H1 (cell line): ENCODE measurements around the gene HOXB3. TPM values are rescaled to one million over a fixed set of nuclear protein-coding genes. Genes with fewer than 3 reads are reported as not detected.
A peak's percentile ranks its signal among the peaks of the same experiment; 100 is the strongest.

ENCODE experiments used
- CTCF ChIA-PET: fragments of 300-600 bp; sonication (Branson Sonifier 250); formaldehyde crosslinking; loops from one replicate; lab custom pipeline; 2021; ENCODE audit not compliant: partially characterized antibody; lab: Charles Lee
- POLR2A ChIA-PET: fragments of 300-600 bp; sonication (Branson Sonifier 250); formaldehyde crosslinking; loops from one replicate; lab custom pipeline; 2021; ENCODE audit warnings: inconsistent platforms; ENCODE audit not compliant: partially characterized antibody; lab: Charles Lee
- DNase-seq, 2 experiments: peaks; one replicate each; pipeline versions ENCODE4 v3.0.0 to v3.0.0-alpha.2; 2010 to 2022; ENCODE audit warnings: low spot score in 2 of 2, low read depth in 1 of 2, mixed read lengths in 1 of 2
- FAIRE-seq: peaks from 2 replicates; lab custom pipeline; 2011; peaks lifted over from hg19 to GRCh38; lab: Jason Lieb, UNC
- H2AFZ ChIP-seq: 2 replicates; pipeline ENCODE4 v1.8.1; 2012; ENCODE audit warnings: low read length, inconsistent platforms
- H2AK5ac ChIP-seq: 2 replicates; pipeline ENCODE4 v1.6.1; 2013; ENCODE audit warnings: low read depth, low read length
- H2BK120ac ChIP-seq: replicated peaks from 2 replicates; pipeline ENCODE3; 2013; ENCODE audit warnings: low read depth, low read length, inconsistent platforms
- H2BK12ac ChIP-seq: 2 replicates; pipeline ENCODE4 v1.6.1; 2013; ENCODE audit warnings: low read depth, low read length
- H2BK15ac ChIP-seq: 2 replicates; pipeline ENCODE4 v1.6.1; 2013; ENCODE audit warnings: low read length
- H2BK20ac ChIP-seq: 2 replicates; pipeline ENCODE4 v1.6.1; 2013; ENCODE audit warnings: low read length
- H2BK5ac ChIP-seq: 2 replicates; pipeline ENCODE4 v1.6.1; 2013; ENCODE audit warnings: low read depth, low read length
- H3K14ac ChIP-seq: 2 replicates; pipeline ENCODE4 v1.6.1; 2013; ENCODE audit warnings: inconsistent platforms; ENCODE audit not compliant: insufficient read length
- H3K18ac ChIP-seq: 2 replicates; pipeline ENCODE4 v1.6.1; 2013; ENCODE audit warnings: low read length; ENCODE audit errors: extremely low read depth
- H3K23ac ChIP-seq: 2 replicates; pipeline ENCODE4 v1.6.1; 2013; ENCODE audit warnings: inconsistent platforms; ENCODE audit not compliant: insufficient read length
- H3K23me2 ChIP-seq: 2 replicates; pipeline ENCODE4 v1.6.1; 2013; ENCODE audit warnings: low read depth, low read length
- H3K27ac ChIP-seq: 2 replicates; pipeline ENCODE4 v1.6.1; 2011; ENCODE audit warnings: low read depth, low read length, inconsistent platforms
- H3K27me3 ChIP-seq, 4 experiments: replicated peaks in 1 of 4; 1 replicate in 1 of 4; 2 replicates in 3 of 4; pipeline versions ENCODE4 v1.6.1 to v1.8.1; 2011 to 2013; ENCODE audit warnings: low read length in 3 of 4, mild to moderate bottlenecking in 3 of 4, inconsistent platforms in 2 of 4, mixed read lengths in 2 of 4, moderate library complexity in 1 of 4; ENCODE audit not compliant: control insufficient read depth in 3 of 4, insufficient read depth in 3 of 4; ENCODE audit errors: extremely low read depth in 1 of 4
- H3K36me3 ChIP-seq, 4 experiments: 2 replicates each; pipeline versions ENCODE4 v1.6.1 to v1.8.1; 2011 to 2013; ENCODE audit warnings: mild to moderate bottlenecking in 4 of 4, low read length in 3 of 4, moderate library complexity in 2 of 4, control low read depth in 1 of 4, inconsistent platforms in 1 of 4; ENCODE audit not compliant: insufficient read depth in 4 of 4, control insufficient read depth in 2 of 4
- H3K4ac ChIP-seq: replicated peaks from 2 replicates; pipeline ENCODE3; 2013; ENCODE audit warnings: low read length, low read depth, mixed read lengths, inconsistent platforms; ENCODE audit not compliant: insufficient read length
- H3K4me1 ChIP-seq, 4 experiments: replicated peaks in 1 of 4; 1 replicate in 1 of 4; 2 replicates in 3 of 4; pipeline versions ENCODE4 v1.6.1 to v1.8.1; 2011 to 2013; ENCODE audit warnings: low read length in 3 of 4, inconsistent platforms in 2 of 4, mixed read lengths in 1 of 4; ENCODE audit not compliant: insufficient read depth in 4 of 4, control insufficient read depth in 3 of 4
- H3K4me2 ChIP-seq, 2 experiments: 2 replicates each; pipeline versions ENCODE4 v1.6.1 to v1.8.1; 2011 to 2013; ENCODE audit warnings: low read depth in 2 of 2, low read length in 2 of 2, control low read depth in 1 of 2, inconsistent platforms in 1 of 2, mild to moderate bottlenecking in 1 of 2; ENCODE audit not compliant: insufficient read depth in 1 of 2
- H3K4me3 ChIP-seq, 4 experiments: fragments of 200-600, 300-600 bp in 1 of 4; sonication (generic), shearing (Covaris generic), sonication (Bioruptor Twin) in 1 of 4; 2 replicates each; pipeline versions ENCODE4 v1.5.1 to v1.8.1; 2011 to 2016; ENCODE audit warnings: low read length in 4 of 4, low read depth in 3 of 4, control low read depth in 2 of 4, inconsistent platforms in 2 of 4, mild to moderate bottlenecking in 2 of 4, mixed read lengths in 1 of 4, moderate library complexity in 1 of 4; ENCODE audit not compliant: insufficient read depth in 2 of 4; ENCODE audit errors: extremely low read depth in 1 of 4
- H3K56ac ChIP-seq: replicated peaks from 2 replicates; pipeline ENCODE3; 2013; ENCODE audit warnings: low read depth, mild to moderate bottlenecking, mixed read lengths, low read length, inconsistent platforms; ENCODE audit not compliant: insufficient read length
- H3K79me1 ChIP-seq: 2 replicates; pipeline ENCODE4 v1.6.1; 2013; ENCODE audit warnings: low read depth, low read length, control low read depth
- H3K79me2 ChIP-seq, 2 experiments: 2 replicates each; pipeline versions ENCODE4 v1.6.1 to v1.8.1; 2012 to 2013; ENCODE audit warnings: low read length in 2 of 2, mild to moderate bottlenecking in 2 of 2, inconsistent platforms in 1 of 2; ENCODE audit not compliant: insufficient read depth in 2 of 2, control insufficient read depth in 1 of 2
- H3K9ac ChIP-seq, 4 experiments: replicated peaks in 1 of 4; 1 replicate in 1 of 4; 2 replicates in 3 of 4; pipeline versions ENCODE4 v1.6.1 to v1.8.1; 2011 to 2013; ENCODE audit warnings: low read depth in 3 of 4, low read length in 3 of 4, control low read depth in 2 of 4, mild to moderate bottlenecking in 2 of 4, moderate library complexity in 2 of 4, inconsistent platforms in 1 of 4; ENCODE audit errors: extremely low read depth in 1 of 4
- H3K9me3 ChIP-seq, 2 experiments: 2 replicates each; pipeline versions ENCODE4 v1.6.1 to v1.8.1; 2012 to 2013; ENCODE audit warnings: mild to moderate bottlenecking in 2 of 2, moderate library complexity in 2 of 2, control low read depth in 1 of 2, inconsistent platforms in 1 of 2, low read depth in 1 of 2, low read length in 1 of 2, mixed read lengths in 1 of 2; ENCODE audit not compliant: insufficient read depth in 2 of 2
- H4K20me1 ChIP-seq, 2 experiments: replicated peaks in 1 of 2; 2 replicates each; pipeline versions ENCODE3 to v1.8.1; 2011 to 2013; ENCODE audit warnings: inconsistent platforms in 2 of 2, low read length in 2 of 2, mild to moderate bottlenecking in 1 of 2; ENCODE audit not compliant: insufficient read depth in 2 of 2, control insufficient read depth in 1 of 2
- H4K5ac ChIP-seq: 2 replicates; pipeline ENCODE4 v1.6.1; 2013; ENCODE audit warnings: low read length, low read depth, mixed read lengths, inconsistent platforms; ENCODE audit not compliant: insufficient read length
- H4K8ac ChIP-seq: 2 replicates; pipeline ENCODE4 v1.8.0; 2013; ENCODE audit warnings: mild to moderate bottlenecking, moderate library complexity, low read length, inconsistent platforms; ENCODE audit not compliant: insufficient read depth; ENCODE audit errors: extremely low read depth
- H4K91ac ChIP-seq: replicated peaks from 2 replicates; pipeline ENCODE3; 2013; ENCODE audit warnings: low read length, mixed read lengths, inconsistent platforms; ENCODE audit not compliant: insufficient read length
- BACH1 ChIP-seq: IDR thresholded peaks from 2 replicates; pipeline ENCODE4 v1.6.1; 2012; ENCODE audit warnings: low read length, improper control_type of control experiment
- CBX8 ChIP-seq: fragments of 300-800, 300-1000 bp; sonication (generic); IDR thresholded peaks from 2 replicates; pipeline ENCODE4 v1.7.1; 2016; ENCODE audit warnings: low read depth, low read length, borderline replicate concordance
- CREB1 ChIP-seq: IDR thresholded peaks from 2 replicates; pipeline ENCODE4 v1.6.1; 2012; ENCODE audit warnings: inconsistent platforms
- E2F6 ChIP-seq: IDR thresholded peaks from 2 replicates; pipeline ENCODE4 v1.6.1; 2012; ENCODE audit warnings: inconsistent platforms
- EGR1 ChIP-seq: IDR thresholded peaks from 2 replicates; pipeline ENCODE4 v1.6.1; 2011; ENCODE audit warnings: low read depth, low read length, borderline replicate concordance
- FOSL1 ChIP-seq: IDR thresholded peaks from 2 replicates; pipeline ENCODE4 v1.6.1; 2011; ENCODE audit warnings: mild to moderate bottlenecking, low read depth, low read length, moderate library complexity; ENCODE audit not compliant: insufficient read depth
- RBBP5 ChIP-seq: IDR thresholded peaks from 2 replicates; pipeline ENCODE4 v1.7.1; 2012; ENCODE audit warnings: low read depth, mild to moderate bottlenecking, inconsistent platforms, low read length, moderate library complexity, borderline replicate concordance
- RNF2 ChIP-seq: fragments of 200-900, 300-1000 bp; sonication (generic); IDR thresholded peaks from 2 replicates; pipeline ENCODE4 v1.7.1; 2016; ENCODE audit warnings: borderline replicate concordance, low read depth, mild to moderate bottlenecking, antibody characterized with exemption, low read length; ENCODE audit not compliant: poor library complexity, severe bottlenecking; ENCODE audit errors: missing control alignments
- WGBS, 2 experiments: shearing (Covaris generic) in 1 of 2; methylation state at CpG; one replicate each; pipeline versions ENCODE4 v1.1.6 to v1.1.7; 2013 to 2015; ENCODE audit warnings: low lambda C conversion rate in 2 of 2, mixed read lengths in 2 of 2, inconsistent platforms in 1 of 2, low coverage in 1 of 2, missing lambda C conversion rate in 1 of 2; ENCODE audit not compliant: insufficient replicate concordance in 2 of 2, insufficient coverage in 1 of 2, insufficient read length in 1 of 2; ENCODE audit errors: extremely low coverage in 1 of 2, missing lambda C conversion rate in 1 of 2; 5-methylcytosine and 5-hydroxymethylcytosine counted together
- polyA plus RNA-seq, 7 experiments: library from polyadenylated mRNA; depleted of rRNA in 3 of 7; stranded (reverse) in 5 of 7; unstranded in 2 of 7; fragments of >200 nt in 5 of 7; fragments of 200-250 nt in 2 of 7; gene quantifications; 1 replicate in 5 of 7; 2 replicates in 1 of 7; 4 replicates in 1 of 7; pipeline versions ENCODE4 v1.2.1 to v1.2.3, GENCODE V29; 2011 to 2013; ENCODE audit warnings: missing spikeins in 2 of 7, mixed read lengths in 2 of 7
- total RNA-seq: library from RNA; stranded (reverse); fragmentation: NEBNext Ultra II Directional; extraction: Animal tissue kit (Norgen Biotek cat#: 25700); gene quantifications from 2 replicates; pipeline ENCODE4 v1.2.1, GENCODE V29; 2021

The HOXB3 gene
- total and polyA plus RNA-seq, 2 of the 8 experiments (the other 6 are each of a cell fraction or from before 2014, with no cell fraction given), result not detected

- Histone ChIP-seq H3K9me3 (no peaks in the 10 kb centered on the region), H3K79me1 (no peaks in the 10 kb centered on the region), H3K36me3 (peaks cover 0 to 13% (median 0%) of the 10 kb centered on the region in 4 experiments; a peak in 1 of 8 replicates), H4K8ac (peak within 1 kb of the TSS; percentile 41; the same call in 1 of the 2 replicates), H3K23ac (no peak within 1 kb of the TSS), H4K5ac (no peak within 1 kb of the TSS), H2AFZ (no peak within 1 kb of the TSS), H4K91ac (no peak within 1 kb of the TSS), H3K27me3 (peaks cover 98 to 100% (median 100%) of the 10 kb centered on the region in 4 experiments), H3K4me3 (peak within 1 kb of the TSS in 3 of 4 experiments; percentile 12 to 52 (median 19); a peak in 6 of 8 replicates), H2BK120ac (no peak within 1 kb of the TSS), H2BK15ac (0 out of 2 replicates have a peak within 1 kb of the TSS, but pooled peaks have one; percentile 61), H3K56ac (no peak within 1 kb of the TSS), H3K4me2 (peak within 1 kb of the TSS; percentile 55 to 61), H3K14ac (no peak within 1 kb of the TSS), H3K9ac (no peak within 1 kb of the TSS), H2AK5ac (no peak within 1 kb of the TSS), H2BK20ac (no peak within 1 kb of the TSS), H2BK12ac (0 out of 2 replicates have a peak within 1 kb of the TSS, but pooled peaks have one; percentile 60), H3K23me2 (no peaks in the 10 kb centered on the region; the same call in 1 of the 2 replicates), H3K27ac (no peak within 1 kb of the TSS), H3K79me2 (no peaks in the 10 kb centered on the region), H3K4me1 (peaks cover 0 to 11% (median 5%) of the 10 kb centered on the region in 4 experiments; a peak in 5 of 7 replicates), H3K4ac (no peak within 1 kb of the TSS), H4K20me1 (peaks cover 38 to 48% of the 10 kb centered on the region in 2 experiments), H2BK5ac (no peak within 1 kb of the TSS), H3K18ac (peak within 1 kb of the TSS; percentile 32; the same call in 1 of the 2 replicates)
- POLR2A ChIA-PET, result interaction anchor here (1.3 to 1.6 kb wide), 2 partner anchors 9 to 20 kb away, joined by 3 to 4 read pairs; no protein-coding TSS in a partner anchor
- 8% methylated on average over 18 of the region's 50 CpGs; no CpG with 5 or more reads in 1 of the 2 experiments for WGBS, 2 experiments
- TF ChIP-seq RBBP5 (no peak), CREB1 (peak; percentile 40; the same call in 1 of the 2 replicates), CBX8 (peak; percentile 68; the same call in 1 of the 2 replicates), EGR1 (peak; percentile 72; the same call in 1 of the 2 replicates), RNF2 (peak; percentile 97), BACH1 (no peak), FOSL1 (no peak), E2F6 (no peak)
- DNase-seq (no peak), FAIRE-seq (no peak)
- CTCF ChIA-PET, result interaction anchor here (0.7 to 4.6 kb wide), 12 partner anchors 10 to 110 kb away, joined by 3 to 30 read pairs (median 4); partner anchors contain the start of genes HOXB5 and HOXB8
Measured at GRCh38 chr17:48626245-48627117, 36.4 kb upstream of the HOXB3 start, which contains the start of gene HOXB9. HOXB9 (minus strand) TSS chr17:48626358; CDS start chr17:48626269, 89 bp downstream.
